GM19240 (cell line): ENCODE measurements around the gene AARS2.
"Not testable (repeated sequence)": the region's sequence is repeated elsewhere in the genome, so short reads cannot be mapped to it uniquely, and the experiment has no call there.

Experiments
- DNase-seq: peaks from one replicate; pipeline ENCODE4 v3.0.0; 2011; ENCODE audit warnings: low spot score; ENCODE audit not compliant: insufficient read length

Gene AARS2

DNA sequence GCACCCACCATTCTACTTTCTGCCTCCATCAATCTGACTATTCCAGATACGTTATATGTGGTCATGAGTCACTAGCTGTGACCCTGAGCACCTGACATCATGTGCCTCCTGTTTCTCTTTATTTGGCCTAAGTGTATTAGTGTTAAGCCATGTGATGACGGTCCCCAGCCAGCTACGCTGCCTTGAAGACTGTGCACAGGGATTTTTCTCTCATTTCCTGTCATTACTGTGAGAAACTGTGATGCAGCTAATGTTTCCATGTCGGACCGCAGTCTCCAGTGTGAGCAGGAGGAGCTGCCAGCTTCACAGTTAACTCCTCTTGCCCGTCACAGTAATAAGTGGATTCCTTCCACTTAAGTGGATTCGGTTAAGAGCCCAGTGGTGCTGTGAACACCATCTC lies 19.4 kb upstream of the AARS2 start:
- DNase-seq = no peak

DNA sequence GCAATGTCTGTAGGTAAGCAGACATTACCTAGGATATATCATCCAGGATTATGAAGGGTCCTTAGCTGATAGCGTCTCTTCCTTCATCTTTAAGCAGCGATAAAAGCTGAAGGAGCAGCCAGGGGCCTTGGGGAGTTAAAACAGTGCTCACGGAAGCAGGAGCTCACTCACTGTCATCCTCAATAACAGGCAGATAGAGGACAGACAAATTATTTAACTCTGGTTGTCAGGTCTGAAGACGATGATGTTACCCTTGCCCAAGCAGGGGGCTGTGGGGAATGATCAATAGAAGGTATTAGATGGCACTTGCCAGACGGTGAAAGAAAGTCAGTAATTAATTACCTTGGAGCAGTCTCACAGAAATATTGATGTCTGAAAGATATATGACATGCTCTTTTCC lies 16.7 kb upstream of the AARS2 start:
- DNase-seq = no peak

DNA sequence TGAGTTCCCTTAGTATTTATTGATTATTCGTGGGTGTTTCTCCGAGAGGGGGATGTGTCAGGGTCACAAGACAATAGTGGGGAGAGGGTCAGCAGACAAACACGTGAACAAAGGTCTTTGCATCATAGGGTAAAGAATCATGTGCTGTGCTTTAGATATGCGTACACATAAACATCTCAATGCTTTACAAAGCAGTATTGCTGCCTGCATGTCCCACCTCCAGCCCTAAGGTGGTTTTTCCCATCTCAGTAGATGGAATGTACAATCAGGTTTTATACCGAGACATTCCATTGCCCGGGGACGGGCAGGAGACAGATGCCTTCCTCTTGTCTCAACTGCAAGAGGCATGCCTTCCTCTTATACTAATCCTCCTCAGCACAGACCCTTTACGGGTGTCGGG lies 15.1 kb upstream of the AARS2 start:
- DNase-seq = not testable (repeated sequence)

- no peak for DNase-seq
Observed at GRCh38 chr6:44327760-44328159, 14.6 kb upstream of the AARS2 start.

DNA sequence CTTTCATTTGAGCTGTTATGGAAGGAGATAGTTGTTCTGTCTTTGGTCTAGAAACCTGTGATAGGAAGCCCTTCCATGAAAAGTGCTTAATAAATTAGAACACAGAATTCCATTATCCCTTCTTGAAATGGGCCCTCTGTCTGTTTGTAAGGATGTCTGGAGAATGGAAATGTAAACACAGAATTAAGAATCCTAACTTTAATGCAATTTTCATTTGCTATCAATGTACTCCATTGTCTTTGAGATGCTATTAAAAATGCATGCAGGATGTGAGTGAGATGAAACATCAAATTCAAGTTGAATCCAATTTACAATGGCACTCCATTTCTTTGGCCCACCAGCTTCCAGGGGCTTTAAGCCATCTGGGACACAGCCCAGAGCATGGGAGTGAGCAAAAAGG lies 13.9 kb upstream of the AARS2 start:
- DNase-seq = no peak

- no peak for DNase-seq
Observed at GRCh38 chr6:44321210-44321609, 8.1 kb upstream of the AARS2 start.

DNA sequence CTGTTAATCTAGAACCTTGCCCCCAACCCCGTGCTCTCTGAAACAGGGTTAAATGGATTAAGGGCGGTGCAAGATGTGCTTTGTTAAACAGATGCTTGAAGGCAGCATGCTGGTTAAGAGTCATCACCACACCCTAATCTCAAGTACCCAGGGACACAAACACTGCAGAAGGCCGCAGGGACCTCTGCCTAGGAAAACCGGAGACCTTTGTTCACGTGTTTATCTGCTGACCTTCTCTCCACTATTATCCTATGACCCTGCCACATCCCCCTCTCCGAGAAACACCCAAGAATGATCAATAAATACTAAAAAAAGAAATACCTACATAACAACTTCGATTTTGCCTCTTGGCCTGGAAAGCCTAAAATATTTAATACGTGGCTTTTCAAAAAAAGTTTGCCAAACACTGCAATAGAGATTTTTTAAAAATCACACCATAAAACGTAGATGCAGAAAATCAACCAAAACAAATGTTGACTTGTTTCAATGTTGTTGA lies 4.0 kb upstream of the AARS2 start:
- DNase-seq = not testable (repeated sequence)

DNA sequence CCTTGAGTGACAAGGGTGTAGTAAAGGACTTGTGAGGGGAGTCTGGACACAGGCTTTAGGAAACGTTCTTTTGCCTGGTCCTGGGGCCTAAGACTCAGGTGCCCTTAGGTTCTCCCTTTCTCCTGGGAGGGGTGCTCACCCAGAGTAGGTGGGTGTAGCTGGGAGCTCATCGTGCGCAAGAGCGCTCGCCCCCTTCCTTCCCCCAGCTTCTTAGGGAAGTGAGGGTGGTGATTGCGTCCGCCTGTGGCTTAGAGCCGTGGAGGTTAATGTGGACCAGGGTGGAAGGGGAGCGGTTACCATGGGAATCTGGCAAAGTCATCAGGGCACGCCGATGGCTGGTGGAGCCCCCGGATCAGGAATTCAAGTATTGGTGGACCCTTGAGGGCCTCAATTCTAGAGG lies 3.3 kb upstream of the AARS2 start:
- no peak for DNase-seq

- no peak for DNase-seq
Observed at GRCh38 chr6:44315951-44316350, 2.8 kb upstream of the AARS2 start.

- no peak for DNase-seq
Observed at GRCh38 chr6:44315516-44315915, 2.4 kb upstream of the AARS2 start.

DNA sequence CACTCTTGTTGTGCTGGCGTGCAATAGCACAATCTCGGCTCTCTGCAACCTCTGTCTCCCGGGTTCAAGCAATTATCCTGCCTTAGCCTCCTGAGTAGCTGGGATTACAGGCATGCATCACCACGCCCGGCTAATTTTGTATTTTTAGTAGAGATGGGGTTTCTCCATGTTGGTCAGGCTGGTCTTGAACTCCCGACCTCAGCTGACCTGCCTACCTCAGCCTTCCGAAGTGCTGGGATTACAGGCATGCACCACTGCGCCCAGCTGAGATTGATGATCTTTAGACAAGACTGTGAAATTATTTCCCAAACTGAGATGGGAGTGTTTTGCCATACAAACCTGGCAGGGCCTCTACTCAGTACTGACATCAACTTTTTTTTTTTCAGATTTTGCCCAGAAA lies 1.5 kb upstream of the AARS2 start:
- DNase-seq = not testable (repeated sequence)

- no peak for DNase-seq
Observed at GRCh38 chr6:44311767-44312166, 1.4 kb downstream of the AARS2 start.

- no peak for DNase-seq
Observed at GRCh38 chr6:44311304-44311703, 1.8 kb downstream of the AARS2 start.

DNA sequence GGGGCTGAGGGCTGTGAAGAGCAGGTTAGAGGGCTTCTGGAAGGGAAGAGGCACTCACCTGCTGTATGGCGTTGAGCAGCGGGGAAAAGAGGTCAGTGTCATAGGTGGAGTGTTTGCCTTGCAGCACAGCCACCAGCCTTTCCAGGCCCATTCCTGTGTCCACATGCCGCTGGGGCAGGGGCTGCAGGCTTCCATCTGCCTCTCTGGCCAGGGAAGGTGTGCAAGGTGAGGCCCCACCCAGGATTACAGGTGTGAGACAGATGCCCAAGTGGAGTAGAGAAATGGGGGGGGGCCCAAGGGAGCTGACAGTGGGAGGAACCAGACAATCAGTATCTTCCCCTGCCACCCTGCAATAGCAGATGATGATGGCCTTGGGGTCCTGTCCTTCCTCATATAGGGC lies 2.9 kb downstream of the AARS2 start:
- DNase-seq = no peak

DNA sequence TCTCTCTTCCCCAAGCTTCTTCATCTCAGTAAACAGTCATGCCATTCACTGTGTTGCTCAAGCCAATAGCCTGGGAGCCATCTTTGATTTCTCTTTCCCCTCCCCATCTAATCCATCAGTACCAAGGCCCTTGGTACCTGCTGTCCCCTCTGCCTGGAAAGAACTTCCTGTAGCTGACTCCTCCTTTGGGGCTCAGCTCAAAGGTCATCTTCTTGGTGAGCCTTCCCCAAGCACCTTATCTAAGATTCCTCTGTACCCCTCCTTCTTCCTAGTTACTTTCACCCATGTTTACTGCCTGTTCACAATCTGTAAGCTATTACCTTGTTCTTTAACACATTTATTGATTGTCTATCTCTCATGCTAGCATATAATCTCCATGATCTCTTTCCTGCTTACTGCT lies 3.5 kb downstream of the AARS2 start:
- no peak for DNase-seq

- no peak for DNase-seq
Observed at GRCh38 chr6:44309092-44309491, 4.1 kb downstream of the AARS2 start.

- no peak for DNase-seq
Observed at GRCh38 chr6:44307217-44307616, 5.9 kb downstream of the AARS2 start.

DNA sequence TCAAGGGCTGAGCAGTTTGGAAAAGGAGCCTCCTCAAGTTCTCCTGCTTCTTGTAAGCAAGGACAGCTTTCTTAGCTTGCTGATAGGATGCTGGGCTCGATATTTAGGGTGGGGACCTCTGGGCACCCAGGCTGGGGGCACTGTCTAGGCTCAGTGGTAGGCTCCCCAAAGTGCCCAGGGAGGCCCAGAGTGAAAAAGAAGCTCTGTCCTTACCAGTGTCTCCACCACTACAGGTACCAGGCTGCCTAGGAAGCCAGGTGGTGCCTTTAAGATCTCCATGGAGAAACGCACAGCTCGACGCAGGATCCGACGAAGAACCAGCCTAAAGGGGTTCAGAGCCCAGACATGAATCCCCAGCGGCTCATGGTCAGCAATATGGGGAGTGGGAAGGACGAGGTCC lies 6.4 kb downstream of the AARS2 start:
- DNase-seq = no peak

GRCh38 chr6:44305200-44305725 lies 7.9 kb downstream of the AARS2 start:
- no peak for DNase-seq

- no peak for DNase-seq
Observed at GRCh38 chr6:44304282-44305199, 8.6 kb downstream of the AARS2 start.

DNA sequence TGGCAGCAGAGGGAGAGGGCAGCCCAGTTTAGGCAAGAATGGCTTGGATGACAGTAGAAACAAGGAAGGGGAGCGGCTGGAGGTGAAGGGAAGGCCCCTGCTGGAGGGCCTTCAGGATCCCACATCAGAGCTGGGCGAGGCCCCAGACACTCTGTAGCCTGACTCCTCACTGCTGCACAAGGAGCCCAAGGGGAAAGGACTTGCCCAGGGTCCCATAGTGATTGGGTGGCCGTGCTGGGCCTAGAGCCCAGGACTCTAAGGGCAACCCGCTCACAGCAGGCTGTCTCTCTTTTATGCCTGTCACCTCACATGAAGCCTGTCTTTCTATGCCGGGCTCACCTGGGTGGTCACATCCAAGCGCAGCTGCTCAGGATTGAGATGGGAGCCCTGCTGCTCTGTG lies 9.3 kb downstream of the AARS2 start:
- no peak for DNase-seq

GRCh38 chr6:44302856-44303255 lies 10.3 kb downstream of the AARS2 start:
- DNase-seq = no peak
